Peyer's patch (tissue), 4 donors: Measurements from ENCODE around the gene RNU2-1.

Source experiments
- POLR2A ChIP-seq, 2 donors: fragments of 450-650 bp; IDR thresholded peaks; one replicate each; pipeline ENCODE4 v1.5.1; 2017; ENCODE audit warnings: antibody characterized with exemption in 2 of 2, mild to moderate bottlenecking in 2 of 2, moderate library complexity in 2 of 2
- TF ChIP-seq, protein P1 (sequence below), 6 experiments: fragments of 450-650 bp in 4 of 6; fragments of 200-600 bp in 2 of 6; sonication (generic) in 1 of 6; IDR thresholded peaks; one replicate each; pipeline ENCODE4 v1.5.1; 2017 to 2019; ENCODE audit warnings: antibody characterized with exemption in 6 of 6, mild to moderate bottlenecking in 3 of 6, moderate library complexity in 1 of 6

- TF ChIP-seq, protein P1, sequence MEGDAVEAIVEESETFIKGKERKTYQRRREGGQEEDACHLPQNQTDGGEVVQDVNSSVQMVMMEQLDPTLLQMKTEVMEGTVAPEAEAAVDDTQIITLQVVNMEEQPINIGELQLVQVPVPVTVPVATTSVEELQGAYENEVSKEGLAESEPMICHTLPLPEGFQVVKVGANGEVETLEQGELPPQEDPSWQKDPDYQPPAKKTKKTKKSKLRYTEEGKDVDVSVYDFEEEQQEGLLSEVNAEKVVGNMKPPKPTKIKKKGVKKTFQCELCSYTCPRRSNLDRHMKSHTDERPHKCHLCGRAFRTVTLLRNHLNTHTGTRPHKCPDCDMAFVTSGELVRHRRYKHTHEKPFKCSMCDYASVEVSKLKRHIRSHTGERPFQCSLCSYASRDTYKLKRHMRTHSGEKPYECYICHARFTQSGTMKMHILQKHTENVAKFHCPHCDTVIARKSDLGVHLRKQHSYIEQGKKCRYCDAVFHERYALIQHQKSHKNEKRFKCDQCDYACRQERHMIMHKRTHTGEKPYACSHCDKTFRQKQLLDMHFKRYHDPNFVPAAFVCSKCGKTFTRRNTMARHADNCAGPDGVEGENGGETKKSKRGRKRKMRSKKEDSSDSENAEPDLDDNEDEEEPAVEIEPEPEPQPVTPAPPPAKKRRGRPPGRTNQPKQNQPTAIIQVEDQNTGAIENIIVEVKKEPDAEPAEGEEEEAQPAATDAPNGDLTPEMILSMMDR (IDR thresholded peaks at IDR 0.05) = no peak
- TF ChIP-seq POLR2A (IDR thresholded peaks at IDR 0.05) = no peak
Measured at GRCh38 chr17:43193251-43193650, 40.5 kb downstream of the RNU2-1 start.
